Measurements from ENCODE around the gene DIAPH1. TPM values are rescaled to one million over a fixed set of nuclear protein-coding genes. Genes with fewer than 3 reads are reported as not detected.

Gene DIAPH1
- total RNA-seq, 4 donors from 2014 or later, result 98.2 to 115 (median 102) TPM

GRCh38 chr5:141529002-141529401, 89.8 kb downstream of the DIAPH1 start:
- no peaks in the 10 kb centered on the region for H3K27me3 ChIP-seq
- H3K4me3 ChIP-seq, result no peak overlapping the region
- DNase-seq, result no peak
- peak overlapping the region in 3 of 4 donors; percentile 11 to 39 (median 16) for H3K27ac ChIP-seq
- peaks cover 0 to 68% (median 0%) of the 10 kb centered on the region in 3 donors for H3K36me3 ChIP-seq
- no peak for TF ChIP-seq POLR2A (IDR thresholded peaks at IDR 0.05)
- TF ChIP-seq, protein P1, sequence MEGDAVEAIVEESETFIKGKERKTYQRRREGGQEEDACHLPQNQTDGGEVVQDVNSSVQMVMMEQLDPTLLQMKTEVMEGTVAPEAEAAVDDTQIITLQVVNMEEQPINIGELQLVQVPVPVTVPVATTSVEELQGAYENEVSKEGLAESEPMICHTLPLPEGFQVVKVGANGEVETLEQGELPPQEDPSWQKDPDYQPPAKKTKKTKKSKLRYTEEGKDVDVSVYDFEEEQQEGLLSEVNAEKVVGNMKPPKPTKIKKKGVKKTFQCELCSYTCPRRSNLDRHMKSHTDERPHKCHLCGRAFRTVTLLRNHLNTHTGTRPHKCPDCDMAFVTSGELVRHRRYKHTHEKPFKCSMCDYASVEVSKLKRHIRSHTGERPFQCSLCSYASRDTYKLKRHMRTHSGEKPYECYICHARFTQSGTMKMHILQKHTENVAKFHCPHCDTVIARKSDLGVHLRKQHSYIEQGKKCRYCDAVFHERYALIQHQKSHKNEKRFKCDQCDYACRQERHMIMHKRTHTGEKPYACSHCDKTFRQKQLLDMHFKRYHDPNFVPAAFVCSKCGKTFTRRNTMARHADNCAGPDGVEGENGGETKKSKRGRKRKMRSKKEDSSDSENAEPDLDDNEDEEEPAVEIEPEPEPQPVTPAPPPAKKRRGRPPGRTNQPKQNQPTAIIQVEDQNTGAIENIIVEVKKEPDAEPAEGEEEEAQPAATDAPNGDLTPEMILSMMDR (IDR thresholded peaks at IDR 0.05), result no peak
- H3K4me1 ChIP-seq, result peaks cover 0 to 19% (median 2%) of the 10 kb centered on the region in 4 donors
- no peaks in the 10 kb centered on the region for H3K9me3 ChIP-seq

GRCh38 chr5:141528291-141528984, 90.4 kb downstream of the DIAPH1 start:
- no peak overlapping the region for H3K4me3 ChIP-seq
- no peaks in the 10 kb centered on the region for H3K27me3 ChIP-seq
- no peak for DNase-seq
- peaks cover 0 to 69% (median 0%) of the 10 kb centered on the region in 3 donors for H3K36me3 ChIP-seq
- peak overlapping the region in 2 of 4 donors; percentile 16 to 39 for H3K27ac ChIP-seq
- TF ChIP-seq, protein P1 (IDR thresholded peaks at IDR 0.05), result no peak
- no peak for TF ChIP-seq POLR2A (IDR thresholded peaks at IDR 0.05)
- no peaks in the 10 kb centered on the region for H3K9me3 ChIP-seq
- peaks cover 0 to 19% (median 2%) of the 10 kb centered on the region in 4 donors for H3K4me1 ChIP-seq

GRCh38 chr5:141527426-141527825, 91.4 kb downstream of the DIAPH1 start:
- Histone ChIP-seq H3K27ac (peak overlapping the region in 1 of 4 donors; percentile 16), H3K9me3 (no peaks in the 10 kb centered on the region), H3K27me3 (no peaks in the 10 kb centered on the region), H3K4me1 (peaks cover 0 to 26% (median 2%) of the 10 kb centered on the region in 4 donors), H3K4me3 (no peak overlapping the region), H3K36me3 (peaks cover 0 to 68% (median 0%) of the 10 kb centered on the region in 3 donors)
- TF ChIP-seq, protein P1 (IDR thresholded peaks at IDR 0.05), result no peak
- TF ChIP-seq POLR2A (IDR thresholded peaks at IDR 0.05), result no peak
- DNase-seq, result no peak

DNA sequence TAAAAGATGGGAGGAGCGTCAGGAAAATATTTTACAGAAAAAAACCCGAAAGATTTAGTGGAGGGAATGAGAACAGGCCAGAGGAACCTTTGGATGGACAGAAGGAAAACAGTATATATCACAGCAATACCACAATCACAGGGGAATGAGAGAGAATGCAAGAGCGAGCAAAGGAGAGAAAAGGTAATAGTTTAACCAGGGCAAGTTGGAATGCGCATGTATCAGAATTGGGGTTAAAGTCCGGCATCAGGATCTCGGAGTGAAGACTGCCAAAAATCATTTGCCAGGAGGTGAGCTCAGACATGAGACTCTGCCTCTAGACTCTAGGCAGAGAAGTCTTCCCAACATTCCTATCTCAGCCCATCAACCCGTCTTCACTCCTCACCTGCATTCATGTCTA, 93.1 kb downstream of the DIAPH1 start:
- Histone ChIP-seq H3K4me3 (no peak overlapping the region), H3K4me1 (peaks cover 0 to 37% (median 2%) of the 10 kb centered on the region in 4 donors), H3K36me3 (peaks cover 0 to 61% (median 0%) of the 10 kb centered on the region in 3 donors), H3K27me3 (no peaks in the 10 kb centered on the region), H3K9me3 (no peaks in the 10 kb centered on the region), H3K27ac (peak overlapping the region in 3 of 4 donors; percentile 4 to 53 (median 51))
- TF ChIP-seq POLR2A (IDR thresholded peaks at IDR 0.05), result no peak
- TF ChIP-seq, protein P1 (IDR thresholded peaks at IDR 0.05), result no peak
- no peak for DNase-seq

- Histone ChIP-seq H3K36me3 (peaks cover 0 to 62% (median 0%) of the 10 kb centered on the region in 3 donors), H3K9me3 (no peaks in the 10 kb centered on the region), H3K27me3 (no peaks in the 10 kb centered on the region), H3K4me3 (no peak overlapping the region), H3K27ac (peak overlapping the region in 3 of 4 donors; percentile 4 to 53 (median 51)), H3K4me1 (peaks cover 0 to 37% (median 2%) of the 10 kb centered on the region in 4 donors)
- peak; percentile 66 to 90 (median 84) for DNase-seq
- TF ChIP-seq, protein P1 (IDR thresholded peaks at IDR 0.05), result peak; percentile 97 to 99 (median 97)
- TF ChIP-seq POLR2A (IDR thresholded peaks at IDR 0.05), result no peak
These were observed 93.9 kb downstream of the DIAPH1 start for GRCh38 chr5:141524604-141525597.

All from Peyer's patch (tissue), 4 donors.